ENCODE data around the gene EDNRB. TPM values are rescaled to one million over a fixed set of nuclear protein-coding genes. Genes with fewer than 3 reads are reported as not detected.

EDNRB gene
- total RNA-seq, 1 experiment from 2014 or later, result 0.22 TPM

GRCh38 chr13:77861741-77862140 is 56.9 kb downstream of the EDNRB start:
- ChIA-PET CTCF (no interaction called here), POLR2A (no interaction called here), RAD21 (ENCODE audit: low non-redundant PET in 1 of 2, low total read pairs in 2 of 2, uncharacterized antibody in 2 of 2, unreplicated experiment in 2 of 2) (no interaction called here)
- Histone ChIP-seq H3K36me3 (ENCODE audit: control insufficient read depth in 1 of 2, insufficient read depth in 2 of 2, low read length in 2 of 2) (no peaks in the 10 kb centered on the region), H3K9me2 (ENCODE audit: insufficient read depth) (no peaks in the 10 kb centered on the region), H3K9me3 (ENCODE audit: control insufficient read depth in 1 of 2, insufficient read depth in 1 of 2, low read depth in 1 of 2, low read length in 2 of 2) (no peaks in the 10 kb centered on the region), H3K27me3 (ENCODE audit: insufficient read depth, low read length) (no peaks in the 10 kb centered on the region), H3K4me3 (replicated peaks in 1 of 2; ENCODE audit: low read depth in 1 of 2, low read length in 2 of 2) (no peak overlapping the region), H3K4me2 (ENCODE audit: low read length) (no peak overlapping the region), H3K27ac (ENCODE audit: low read depth, low read length) (no peak overlapping the region), H3K79me2 (ENCODE audit: insufficient read depth, low read length) (no peaks in the 10 kb centered on the region), H4K20me1 (ENCODE audit: insufficient read depth) (no peaks in the 10 kb centered on the region), H3K4me1 (ENCODE audit: control insufficient read depth in 1 of 2, insufficient read depth in 2 of 2, low read length in 2 of 2) (no peaks in the 10 kb centered on the region), H3K9ac (ENCODE audit: low read length) (no peak overlapping the region), H2AFZ (ENCODE audit: low read depth, low read length, poor library complexity, severe bottlenecking) (no peak overlapping the region)
- BruUV-seq (replicated peaks), result no TSS peak
- DNase-seq (ENCODE audit: low read depth, low spot score) (no peak), ATAC-seq (no peak)
- intact Hi-C loops (cut with micrococcal nuclease), result no loop called here
- TF ChIP-seq RAD21 (IDR thresholded peaks at IDR 0.05; ENCODE audit: low read depth), result no peak
- TF ChIP-seq TCF7L2 (IDR thresholded peaks at IDR 0.05; ENCODE audit: borderline replicate concordance, extremely low read depth, insufficient read depth, insufficient read length), result no peak
- no peak for TF ChIP-seq ZFX (IDR thresholded peaks at IDR 0.05)
- TF ChIP-seq ELF1 (IDR thresholded peaks at IDR 0.05; ENCODE audit: borderline replicate concordance, low read depth), result no peak
- TF ChIP-seq EZH2phosphoT487 (IDR thresholded peaks at IDR 0.05; ENCODE audit: borderline replicate concordance), result no peak
- no peak for TF ChIP-seq YY1 (IDR thresholded peaks at IDR 0.05; ENCODE audit: extremely low read depth, insufficient replicate concordance, low read depth, low read length)
- TF ChIP-seq SP1 (IDR thresholded peaks at IDR 0.05; ENCODE audit: low read depth), result no peak
- no peak for TF ChIP-seq REST (IDR thresholded peaks at IDR 0.05; ENCODE audit: low read depth)
- TF ChIP-seq CBX3 (IDR thresholded peaks at IDR 0.05; ENCODE audit: low read depth), result no peak
- no peak for TF ChIP-seq ZBTB33 (IDR thresholded peaks at IDR 0.05; ENCODE audit: extremely low read depth, insufficient replicate concordance, low read length)
- TF ChIP-seq JUND (IDR thresholded peaks at IDR 0.05), result no peak
- no peak for TF ChIP-seq MAX (IDR thresholded peaks at IDR 0.05)
- no peak for TF ChIP-seq POLR2AphosphoS5 (IDR thresholded peaks at IDR 0.05; ENCODE audit: low read depth, low read length)
- TF ChIP-seq CTCF (IDR thresholded peaks at IDR 0.05 in 2 of 3, conservative IDR thresholded peaks at IDR 0.05 in 1 of 3; ENCODE audit: borderline replicate concordance in 1 of 3, insufficient read depth in 1 of 3, low read depth in 2 of 3, low read length in 2 of 3), result no peak
- no peak for TF ChIP-seq EZH2 (IDR thresholded peaks at IDR 0.05)
- no peak for TF ChIP-seq ATF3 (IDR thresholded peaks at IDR 0.05)
- no peak for TF ChIP-seq EGR1 (IDR thresholded peaks at IDR 0.05; ENCODE audit: low read depth)
- TF ChIP-seq ZNF274 (IDR thresholded peaks at IDR 0.05; ENCODE audit: low read depth, low read length), result no peak

Measured in HCT116 (cell line).